H9 (cell line): ENCODE measurements around the gene SRRD. TPM values are rescaled to one million over a fixed set of nuclear protein-coding genes. Genes with fewer than 3 reads are reported as not detected.

Source experiments
- DNase-seq: peaks from one replicate; pipeline ENCODE4 v3.0.0-alpha.2; 2017
- H2AFZ ChIP-seq: one replicate; pipeline ENCODE4 v1.6.1; 2013; ENCODE audit warnings: mild to moderate bottlenecking, low read length, control low read depth, moderate library complexity
- H2AK5ac ChIP-seq: 2 replicates; pipeline ENCODE4 v1.6.1; 2013; ENCODE audit warnings: low read length, control low read depth, mixed read lengths; ENCODE audit not compliant: insufficient read length
- H2BK120ac ChIP-seq: one replicate; pipeline ENCODE4 v1.6.1; 2013; ENCODE audit warnings: low read depth, mild to moderate bottlenecking, low read length, control low read depth, inconsistent platforms; ENCODE audit not compliant: poor library complexity, severe bottlenecking
- H2BK12ac ChIP-seq: 2 replicates; pipeline ENCODE4 v1.6.1; 2013; ENCODE audit warnings: low read length, control low read depth, mixed read lengths, low read depth; ENCODE audit not compliant: insufficient read length
- H2BK15ac ChIP-seq: 2 replicates; pipeline ENCODE4 v1.6.1; 2013; ENCODE audit warnings: low read depth, low read length, control low read depth
- H2BK20ac ChIP-seq: one replicate; pipeline ENCODE4 v1.6.1; 2013; ENCODE audit warnings: low read depth, mild to moderate bottlenecking, low read length, control low read depth, inconsistent platforms; ENCODE audit not compliant: poor library complexity, severe bottlenecking
- H2BK5ac ChIP-seq: 2 replicates; pipeline ENCODE4 v1.6.1; 2013; ENCODE audit warnings: low read length, control low read depth, mixed read lengths; ENCODE audit not compliant: insufficient read length
- H3K14ac ChIP-seq: 2 replicates; pipeline ENCODE4 v1.6.1; 2013; ENCODE audit warnings: low read length, control low read depth; ENCODE audit not compliant: insufficient read depth
- H3K18ac ChIP-seq: 2 replicates; pipeline ENCODE4 v1.6.1; 2013; ENCODE audit warnings: low read depth, mild to moderate bottlenecking, mixed read lengths, low read length, control low read depth; ENCODE audit not compliant: insufficient read length
- H3K23ac ChIP-seq: 2 replicates; pipeline ENCODE4 v1.6.1; 2013; ENCODE audit warnings: low read length, control low read depth, mixed read lengths, low read depth; ENCODE audit not compliant: insufficient read length
- H3K23me2 ChIP-seq: 2 replicates; pipeline ENCODE4 v1.6.1; 2013; ENCODE audit warnings: low read depth, mild to moderate bottlenecking, mixed read lengths, low read length, control low read depth; ENCODE audit not compliant: insufficient read length, poor library complexity, severe bottlenecking
- H3K27ac ChIP-seq: 2 replicates; pipeline ENCODE4 v1.5.1; 2013; ENCODE audit warnings: low read length, control low read depth, mixed read lengths, low read depth; ENCODE audit not compliant: insufficient read length
- H3K27me3 ChIP-seq: 2 replicates; pipeline ENCODE4 v1.6.1; 2013; ENCODE audit warnings: low read length, control low read depth, inconsistent platforms; ENCODE audit not compliant: insufficient read depth
- H3K4ac ChIP-seq: 2 replicates; pipeline ENCODE4 v1.6.1; 2013; ENCODE audit warnings: low read depth, mild to moderate bottlenecking, control low read depth, inconsistent platforms, low read length, moderate library complexity
- H3K4me1 ChIP-seq: 2 replicates; pipeline ENCODE4 v1.6.1; 2013; ENCODE audit warnings: low read length, control low read depth, inconsistent platforms; ENCODE audit not compliant: insufficient read depth
- H3K4me2 ChIP-seq: 2 replicates; pipeline ENCODE4 v1.6.1; 2013; ENCODE audit warnings: low read length, control low read depth, mixed read lengths; ENCODE audit not compliant: insufficient read length, insufficient read depth
- H3K56ac ChIP-seq: 2 replicates; pipeline ENCODE4 v1.6.1; 2013; ENCODE audit warnings: low read depth, mild to moderate bottlenecking, mixed read lengths, low read length, control low read depth; ENCODE audit not compliant: insufficient read length
- H3K79me1 ChIP-seq: 2 replicates; pipeline ENCODE4 v1.6.1; 2013; ENCODE audit warnings: low read depth, mild to moderate bottlenecking, moderate library complexity, low read length, control low read depth, inconsistent platforms; ENCODE audit not compliant: insufficient read depth, poor library complexity, severe bottlenecking
- H3K79me2 ChIP-seq: 2 replicates; pipeline ENCODE4 v1.6.1; 2013; ENCODE audit warnings: low read length, control low read depth, inconsistent platforms; ENCODE audit not compliant: insufficient read depth
- H3K9ac ChIP-seq: 2 replicates; pipeline ENCODE4 v1.6.1; 2013; ENCODE audit warnings: low read length, control low read depth, mixed read lengths; ENCODE audit not compliant: insufficient read length; ENCODE audit errors: extremely low read depth
- H3K9me3 ChIP-seq: one replicate; pipeline ENCODE4 v1.6.1; 2013; ENCODE audit warnings: low read depth, low read length, inconsistent platforms; ENCODE audit not compliant: control insufficient read depth
- H3T11ph ChIP-seq: one replicate; pipeline ENCODE4 v1.6.1; 2013; ENCODE audit warnings: mild to moderate bottlenecking, low read length, control low read depth, inconsistent platforms
- H4K20me1 ChIP-seq: one replicate; pipeline ENCODE4 v1.6.1; 2013; ENCODE audit not compliant: control insufficient read depth, insufficient read length, insufficient read depth
- H4K5ac ChIP-seq: 2 replicates; pipeline ENCODE4 v1.6.1; 2013; ENCODE audit warnings: low read depth, mild to moderate bottlenecking, mixed read lengths, low read length, control low read depth; ENCODE audit not compliant: insufficient read length
- H4K8ac ChIP-seq: replicated peaks from 2 replicates; pipeline ENCODE4 v1.6.1; 2013; ENCODE audit warnings: low read length, control low read depth, mixed read lengths, low read depth; ENCODE audit not compliant: insufficient read length
- H4K91ac ChIP-seq: 2 replicates; pipeline ENCODE4 v1.6.1; 2013; ENCODE audit warnings: low read depth, mild to moderate bottlenecking, moderate library complexity, mixed read lengths, low read length, control low read depth; ENCODE audit not compliant: insufficient read length
- H3K27ac Mint-ChIP-seq, 3 experiments: 2 replicates in 2 of 3; 3 replicates in 1 of 3; pipeline ENCODE4 v1.8.0; 2020 to 2021; ENCODE audit warnings: mixed read lengths in 3 of 3, mild to moderate bottlenecking in 1 of 3, moderate library complexity in 1 of 3
- H3K27me3 Mint-ChIP-seq: 2 replicates; pipeline ENCODE4 v1.8.0; 2021; ENCODE audit warnings: low read depth, mild to moderate bottlenecking, moderate library complexity, mixed read lengths
- H3K36me3 Mint-ChIP-seq, 3 experiments: 2 replicates in 2 of 3; 3 replicates in 1 of 3; pipeline ENCODE4 v1.8.0; 2020 to 2021; ENCODE audit warnings: low read depth in 3 of 3, mixed read lengths in 3 of 3; ENCODE audit not compliant: insufficient read depth in 1 of 3
- H3K4me1 Mint-ChIP-seq, 2 experiments: 2 replicates each; pipeline ENCODE4 v1.8.0; 2020; ENCODE audit warnings: mixed read lengths in 2 of 2
- H3K4me3 Mint-ChIP-seq, 2 experiments: 2 replicates in 1 of 2; 3 replicates in 1 of 2; pipeline ENCODE4 v1.8.0; 2020 to 2021; ENCODE audit warnings: mild to moderate bottlenecking in 2 of 2, mixed read lengths in 2 of 2, moderate library complexity in 1 of 2
- H3K9me3 Mint-ChIP-seq, 2 experiments: 2 replicates in 1 of 2; 3 replicates in 1 of 2; pipeline ENCODE4 v1.8.0; 2020; ENCODE audit warnings: mild to moderate bottlenecking in 2 of 2, mixed read lengths in 2 of 2, moderate library complexity in 1 of 2
- CTCF ChIP-seq: fragments of 200-600 bp; sonication (generic); conservative IDR thresholded peaks from 3 replicates; pipeline ENCODE4 v1.8.0; 2021; ENCODE audit warnings: antibody characterized with exemption, mild to moderate bottlenecking
- WGBS: extraction: QIAGEN DNeasy Blood & Tissue Kit; methylation state at CpG from one replicate; pipeline ENCODE4 v1.1.7; 2013; ENCODE audit warnings: missing lambda C conversion rate, low lambda C conversion rate, mixed read lengths; ENCODE audit not compliant: insufficient read length; ENCODE audit errors: extremely low coverage; 5-methylcytosine and 5-hydroxymethylcytosine counted together
- total RNA-seq: library from RNA; stranded (reverse); gene quantifications from 2 replicates; pipeline ENCODE4 v1.2.1, GENCODE V29; 2021

Gene SRRD
- total RNA-seq, 1 experiment from 2014 or later, result 36.0 TPM

GRCh38 chr22:26503758-26504157, 20.1 kb downstream of the SRRD start:
- Histone ChIP-seq H3K23ac (no peak overlapping the region), H3K79me1 (no peaks in the 10 kb centered on the region), H3K56ac (no peak overlapping the region), H3K23me2 (no peaks in the 10 kb centered on the region), H2BK20ac (no peak overlapping the region), H3K79me2 (peaks cover 2% of the 10 kb centered on the region; the same call in 1 of the 2 replicates), H4K8ac (no peak overlapping the region), H3K14ac (no peak overlapping the region), H3K27me3 (peaks cover 2% of the 10 kb centered on the region; the same call in 1 of the 2 replicates), H3K27ac (no peak overlapping the region), H4K20me1 (no peaks in the 10 kb centered on the region), H4K91ac (no peak overlapping the region), H3T11ph (no peak overlapping the region), H4K5ac (no peak overlapping the region), H2BK15ac (no peak overlapping the region), H3K18ac (no peak overlapping the region), H2BK5ac (no peak overlapping the region), H2BK12ac (no peak overlapping the region), H3K4me2 (no peak overlapping the region), H3K4ac (no peak overlapping the region), H3K9me3 (no peaks in the 10 kb centered on the region), H2AK5ac (no peak overlapping the region), H2AFZ (no peak overlapping the region), H3K9ac (no peak overlapping the region), H3K4me1 (0 out of 2 replicates have a peak, but pooled peaks cover 4% of the 10 kb centered on the region), H2BK120ac (no peak overlapping the region)
- no CpG with 5 or more reads among the region's 1 CpG for WGBS
- no peak overlapping the region; a peak in 1 of 5 replicates for H3K4me3 Mint-ChIP-seq
- no peaks in the 10 kb centered on the region for H3K27me3 Mint-ChIP-seq
- no peaks in the 10 kb centered on the region; a peak in 1 of 5 replicates for H3K9me3 Mint-ChIP-seq
- H3K4me1 Mint-ChIP-seq, result peaks cover 7 to 9% of the 10 kb centered on the region in 2 experiments
- no peak for DNase-seq
- H3K27ac Mint-ChIP-seq, result peak overlapping the region; percentile 86 to 88 (median 87); a peak in 3 of 7 replicates
- peaks cover 52 to 82% (median 71%) of the 10 kb centered on the region in 3 experiments for H3K36me3 Mint-ChIP-seq
- no peak for TF ChIP-seq CTCF
